H1 (cell line): ENCODE measurements around the gene CHCHD3. TPM values are rescaled to one million over a fixed set of nuclear protein-coding genes. Genes with fewer than 3 reads are reported as not detected.

Experiments
- ASH2L ChIP-seq: fragments of 200-600, 300-600 bp; sonication (generic); IDR thresholded peaks from one replicate; pipeline ENCODE4 v1.7.1; 2017; ENCODE audit warnings: low read length
- BRCA1 ChIP-seq: IDR thresholded peaks from 2 replicates; pipeline ENCODE4 v1.6.1; 2012; ENCODE audit warnings: low read depth, low read length, improper control_type of control experiment
- CBX5 ChIP-seq: fragments of 300-800, 300-1000 bp; sonication (generic); IDR thresholded peaks from 2 replicates; pipeline ENCODE4 v1.7.1; 2016; ENCODE audit warnings: antibody characterized with exemption, low read length, low read depth
- CTCF ChIP-seq, 3 experiments: IDR thresholded peaks; 1 replicate in 2 of 3; 2 replicates in 1 of 3; pipeline versions ENCODE4 v1.5.1 to v1.6.1; 2011; ENCODE audit warnings: low read length in 3 of 3, mild to moderate bottlenecking in 3 of 3, inconsistent platforms in 2 of 3, low read depth in 1 of 3, moderate library complexity in 1 of 3; ENCODE audit not compliant: insufficient read depth in 1 of 3; ENCODE audit errors: control extremely low read depth in 1 of 3
- FOSL1 ChIP-seq: IDR thresholded peaks from 2 replicates; pipeline ENCODE4 v1.6.1; 2011; ENCODE audit warnings: mild to moderate bottlenecking, low read depth, low read length, moderate library complexity; ENCODE audit not compliant: insufficient read depth
- MAX ChIP-seq: IDR thresholded peaks from 2 replicates; pipeline ENCODE4 v1.6.1; 2012; ENCODE audit warnings: inconsistent platforms
- POLR2AphosphoS5 ChIP-seq: IDR thresholded peaks from 2 replicates; pipeline ENCODE4 v1.6.1; 2011; ENCODE audit warnings: low read depth, low read length
- SIX5 ChIP-seq: IDR thresholded peaks from 2 replicates; pipeline ENCODE4 v1.6.1; 2011; ENCODE audit warnings: mild to moderate bottlenecking, low read depth, low read length
- SP2 ChIP-seq: IDR thresholded peaks from 2 replicates; pipeline ENCODE4 v1.6.1; 2012; ENCODE audit warnings: mild to moderate bottlenecking, low read length, inconsistent platforms
- SRF ChIP-seq: IDR thresholded peaks from 2 replicates; pipeline ENCODE4 v1.6.1; 2011; ENCODE audit warnings: mild to moderate bottlenecking, low read depth, low read length, moderate library complexity
- TEAD4 ChIP-seq: IDR thresholded peaks from 2 replicates; pipeline ENCODE4 v1.6.1; 2012; ENCODE audit warnings: low read depth, low read length, inconsistent platforms, mixed read lengths
- polyA plus RNA-seq, 7 experiments: library from polyadenylated mRNA; depleted of rRNA in 3 of 7; stranded (reverse) in 5 of 7; unstranded in 2 of 7; fragments of >200 nt in 5 of 7; fragments of 200-250 nt in 2 of 7; gene quantifications; 1 replicate in 5 of 7; 2 replicates in 1 of 7; 4 replicates in 1 of 7; pipeline versions ENCODE4 v1.2.1 to v1.2.3, GENCODE V29; 2011 to 2013; ENCODE audit warnings: missing spikeins in 2 of 7, mixed read lengths in 2 of 7
- total RNA-seq: library from RNA; stranded (reverse); fragmentation: NEBNext Ultra II Directional; extraction: Animal tissue kit (Norgen Biotek cat#: 25700); gene quantifications from 2 replicates; pipeline ENCODE4 v1.2.1, GENCODE V29; 2021

The CHCHD3 gene
- total and polyA plus RNA-seq, 2 of the 8 experiments (the other 6 are each of a cell fraction or from before 2014, with no cell fraction given) = 42.9 to 137 TPM

- TF ChIP-seq FOSL1 (no peak), BRCA1 (no peak), ASH2L (no peak), POLR2AphosphoS5 (no peak), SRF (no peak), TEAD4 (no peak), MAX (no peak), SP2 (no peak), SIX5 (no peak), CBX5 (no peak), CTCF (IDR thresholded peaks at IDR 0.05; ENCODE audit: control extremely low read depth in 1 of 3, insufficient read depth in 1 of 3, low read depth in 1 of 3, low read length in 3 of 3) (no peak)
These were observed 216.3 kb downstream of the CHCHD3 start (continued) for GRCh38 chr7:132865366-132866143.
